ENCODE results near the gene NEUROD2. TPM values are rescaled to one million over a fixed set of nuclear protein-coding genes. Genes with fewer than 3 reads are reported as not detected.

The NEUROD2 gene
- total and polyA plus RNA-seq, 10 of the 15 experiments (the other 5 are each of a cell fraction or from before 2014, with no cell fraction given), result not detected

- TF ChIP-seq TAF1 (IDR thresholded peaks at IDR 0.05; ENCODE audit: borderline replicate concordance, low read depth, low read length), result no peak
- TF ChIP-seq SIX5 (IDR thresholded peaks at IDR 0.05; ENCODE audit: low read depth, low read length, severe bottlenecking), result no peak
- no peak for TF ChIP-seq IKZF1 (conservative IDR thresholded peaks at IDR 0.05)
- TF ChIP-seq, protein P1, sequence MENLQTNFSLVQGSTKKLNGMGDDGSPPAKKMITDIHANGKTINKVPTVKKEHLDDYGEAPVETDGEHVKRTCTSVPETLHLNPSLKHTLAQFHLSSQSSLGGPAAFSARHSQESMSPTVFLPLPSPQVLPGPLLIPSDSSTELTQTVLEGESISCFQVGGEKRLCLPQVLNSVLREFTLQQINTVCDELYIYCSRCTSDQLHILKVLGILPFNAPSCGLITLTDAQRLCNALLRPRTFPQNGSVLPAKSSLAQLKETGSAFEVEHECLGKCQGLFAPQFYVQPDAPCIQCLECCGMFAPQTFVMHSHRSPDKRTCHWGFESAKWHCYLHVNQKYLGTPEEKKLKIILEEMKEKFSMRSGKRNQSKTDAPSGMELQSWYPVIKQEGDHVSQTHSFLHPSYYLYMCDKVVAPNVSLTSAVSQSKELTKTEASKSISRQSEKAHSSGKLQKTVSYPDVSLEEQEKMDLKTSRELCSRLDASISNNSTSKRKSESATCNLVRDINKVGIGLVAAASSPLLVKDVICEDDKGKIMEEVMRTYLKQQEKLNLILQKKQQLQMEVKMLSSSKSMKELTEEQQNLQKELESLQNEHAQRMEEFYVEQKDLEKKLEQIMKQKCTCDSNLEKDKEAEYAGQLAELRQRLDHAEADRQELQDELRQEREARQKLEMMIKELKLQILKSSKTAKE (IDR thresholded peaks at IDR 0.05; ENCODE audit: low read depth, poor library complexity, severe bottlenecking), result no peak
- no peak for TF ChIP-seq ETV6 (conservative IDR thresholded peaks at IDR 0.05 in 1 of 2, IDR thresholded peaks at IDR 0.05 in 1 of 2; ENCODE audit: borderline replicate concordance in 1 of 2, low read depth in 1 of 2)
- no peak for TF ChIP-seq SMAD5 (IDR thresholded peaks at IDR 0.05; ENCODE audit: low read depth)
- no peak for TF ChIP-seq CBFB (IDR thresholded peaks at IDR 0.05; ENCODE audit: low read depth)
These were observed 21.2 kb upstream of the NEUROD2 start (continued) for GRCh38 chr17:39628655-39629493.

DNA sequence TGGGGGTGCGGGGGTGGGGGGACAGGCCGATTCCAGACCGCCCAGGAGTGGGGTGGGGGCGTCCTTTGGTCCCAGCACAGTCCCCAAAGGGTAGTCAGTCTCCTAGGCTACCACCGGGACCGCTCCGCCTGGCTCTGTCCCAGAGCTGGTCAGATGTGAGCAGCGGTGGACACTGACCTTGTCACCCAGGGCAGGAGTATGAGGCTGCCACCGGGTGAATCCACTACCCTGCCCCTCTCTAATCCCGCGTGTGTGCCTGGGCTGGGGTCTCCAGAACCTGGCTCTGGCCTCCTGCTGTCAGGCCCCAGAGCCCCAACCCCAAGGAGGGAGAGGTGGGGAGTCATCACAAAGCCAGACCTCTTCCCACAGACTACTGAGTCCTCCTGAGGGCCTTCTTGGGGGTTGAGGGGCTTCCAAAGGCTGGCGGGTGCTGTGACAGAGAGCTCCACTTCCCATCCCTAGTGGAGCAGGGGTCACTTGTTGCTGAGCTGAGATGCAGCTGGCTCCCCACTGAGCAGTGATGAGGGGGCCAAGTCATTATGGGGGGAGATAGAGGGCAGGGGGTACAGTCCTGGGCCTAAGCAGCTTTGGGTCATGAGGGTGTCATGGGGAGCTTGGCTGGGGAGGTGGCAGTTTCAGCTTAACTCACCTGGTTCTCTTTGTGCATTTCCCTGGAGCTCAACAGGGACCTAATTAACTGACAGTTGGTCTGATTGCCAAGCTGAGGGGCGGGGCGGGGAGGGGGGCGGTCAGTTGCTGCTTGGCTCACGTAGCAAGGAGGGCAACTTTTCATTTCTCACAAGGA lies 20.2 kb upstream of the NEUROD2 start:
- no peak overlapping the region for H3K4me2 ChIP-seq (ENCODE audit: control insufficient read depth, insufficient read depth)
- no TSS peak for BruUV-seq (replicated peaks)
- ChIA-PET POLR2A (interaction anchor here (0.7 kb wide), 1 partner anchor 177 kb away, joined by 4 read pairs; no protein-coding TSS in a partner anchor), CTCF (interaction anchor here (0.5 to 1.2 kb wide), 4 partner anchors 20 to 43 kb away, joined by 3 to 9 read pairs (median 3); no protein-coding TSS in a partner anchor), RAD21 (ENCODE audit: unreplicated experiment) (interaction anchor here (0.6 to 0.7 kb wide), 2 partner anchors 9 to 125 kb away, joined by 3 read pairs; no protein-coding TSS in a partner anchor), SMC1A (ENCODE audit: uncharacterized antibody, unreplicated experiment) (interaction anchor here (0.6 kb wide), 1 partner anchor 77 kb away, joined by 3 read pairs; no protein-coding TSS in a partner anchor)
- no peaks in the 10 kb centered on the region for H3K79me2 ChIP-seq (ENCODE audit: control insufficient read depth, insufficient read depth, low read length)
- no peak overlapping the region for H2AFZ ChIP-seq (ENCODE audit: control insufficient read depth, low read depth, low read length)
- no peaks in the 10 kb centered on the region for H4K20me1 ChIP-seq (ENCODE audit: control insufficient read depth, insufficient read depth)
- ATAC-seq (no peak), FAIRE-seq (no peak), DNase-seq (ENCODE audit: low read depth, low spot score) (no peak)
- H3K27ac ChIP-seq (ENCODE audit: control insufficient read depth, insufficient read depth), result no peak overlapping the region
- no peaks in the 10 kb centered on the region for H3K4me1 ChIP-seq (ENCODE audit: control insufficient read depth, insufficient read depth, low read length)
- in situ Hi-C loops (cut with MboI), result no loop called here
- H3K9ac ChIP-seq (ENCODE audit: control insufficient read depth, insufficient read depth, low read length), result no peak overlapping the region
- intact Hi-C loops (cut with micrococcal nuclease; ENCODE audit: unreplicated experiment), result no loop called here
- no peak for TF ChIP-seq FOS (IDR thresholded peaks at IDR 0.05; ENCODE audit: borderline replicate concordance, extremely low read depth, insufficient read length)
- TF ChIP-seq DPF2 (IDR thresholded peaks at IDR 0.05), result no peak
- H3K4me3 ChIP-seq, result no peak overlapping the region
- no peaks in the 10 kb centered on the region for H3K9me3 ChIP-seq (replicated peaks; ENCODE audit: control insufficient read depth, insufficient read depth, low read length)
- 64% methylated on average over 12 of the region's 16 CpGs for WGBS (ENCODE audit: insufficient coverage, insufficient replicate concordance, low lambda C conversion rate, missing lambda C conversion rate)
- no peaks in the 10 kb centered on the region for H3K36me3 ChIP-seq (ENCODE audit: control insufficient read depth in 2 of 2, insufficient read depth in 2 of 2, low read length in 1 of 2)
- peaks cover 7 to 8% of the 10 kb centered on the region in 2 experiments for H3K27me3 ChIP-seq (replicated peaks in 1 of 2; ENCODE audit: control insufficient read depth in 2 of 2, insufficient read depth in 2 of 2, low read length in 1 of 2)

Data from GM12878 (cell line).